Uterus (tissue), 2 donors: ENCODE results near the gene NOX5.

Experiments used
- CTCF ChIP-seq, 4 experiments: fragments of 200-600 bp in 2 of 4; fragments of 450-650 bp in 2 of 4; sonication (generic) in 2 of 4; IDR thresholded peaks; one replicate each; pipeline ENCODE4 v1.5.1; 2016 to 2019; ENCODE audit warnings: antibody characterized with exemption in 4 of 4, mild to moderate bottlenecking in 2 of 4, moderate library complexity in 1 of 4
- POLR2A ChIP-seq, 2 donors: fragments of 450-650 bp; IDR thresholded peaks; one replicate each; pipeline ENCODE4 v1.6.1; 2016; ENCODE audit warnings: antibody characterized with exemption in 2 of 2, mild to moderate bottlenecking in 1 of 2, moderate library complexity in 1 of 2

- TF ChIP-seq CTCF (IDR thresholded peaks at IDR 0.05) (no peak), POLR2A (IDR thresholded peaks at IDR 0.05) (no peak)
These were observed 45.6 kb downstream of the NOX5 start for GRCh38 chr15:69060041-69060481.
